ENCODE results near the gene RMDN2. TPM values are rescaled to one million over a fixed set of nuclear protein-coding genes. Genes with fewer than 3 reads are reported as not detected.
A peak's percentile ranks its signal among the peaks of the same experiment; 100 is the strongest.

RMDN2 gene
- total RNA-seq: 1 to 10 TPM; 2.5 to 2.7 TPM

DNA sequence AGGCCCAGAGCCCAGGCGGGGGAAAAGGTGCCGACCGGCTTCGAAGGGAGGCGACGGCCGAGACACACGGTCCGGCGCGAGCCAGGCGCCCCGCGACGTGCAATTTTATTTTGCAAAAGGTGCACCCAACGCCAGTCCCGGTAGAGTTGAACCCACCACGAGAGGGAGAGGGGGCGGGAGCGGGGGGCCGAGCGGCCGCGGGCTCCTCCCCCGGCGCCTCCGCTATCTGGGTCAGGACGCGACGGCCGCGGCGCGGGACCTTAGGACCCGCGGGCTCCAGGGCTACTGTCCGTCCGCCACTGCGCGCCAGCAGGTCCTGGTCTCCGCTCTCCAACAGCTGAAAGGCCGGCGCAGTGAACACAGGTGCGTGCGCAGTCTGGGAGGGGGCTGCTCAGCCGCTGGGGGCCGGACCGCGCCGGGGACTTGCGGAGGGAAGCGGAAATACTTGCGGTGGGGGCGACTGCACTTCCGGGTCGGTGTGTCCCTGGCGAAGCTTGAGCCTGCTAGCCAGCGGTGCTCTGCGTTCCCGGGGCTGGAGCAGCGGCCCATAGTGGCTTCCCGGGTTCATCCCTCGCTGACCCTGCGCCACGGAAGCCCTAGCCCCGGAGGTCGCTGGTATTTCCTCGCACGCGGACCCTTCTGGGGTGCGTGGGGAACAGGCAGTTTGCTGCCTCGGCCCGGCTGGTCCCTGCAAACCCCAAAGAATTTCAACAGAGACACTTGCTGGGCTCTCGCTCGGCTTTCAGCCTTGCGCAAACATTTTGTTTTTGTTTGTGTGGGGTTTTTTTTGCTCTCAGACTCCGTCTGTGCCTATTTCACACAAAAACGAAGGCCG is at the start of gene RMDN2:
TSS of gene RMDN2 (plus strand) at position 225 of the 835 bp plus-strand sequence. CDS start 3,991 bp downstream, outside the sequence.
- H3K4me1 Mint-ChIP-seq: peaks cover 9% of the 10 kb centered on the region
- ChIA-PET POLR2A (interaction anchor here (0.6 to 1.0 kb wide), 2 partner anchors 9 to 18 kb away, joined by 3 to 4 read pairs; no protein-coding TSS in a partner anchor), CTCF (interaction anchor here (0.6 to 1.5 kb wide), 4 partner anchors 192 to 548 kb away, joined by 3 to 5 read pairs (median 4); no protein-coding TSS in a partner anchor)
- peak within 1 kb of the TSS; percentile 96 for H3K27ac Mint-ChIP-seq
- H3K36me3 Mint-ChIP-seq (ENCODE audit: low read depth): peaks cover 2% of the 10 kb centered on the region
- H3K9me3 Mint-ChIP-seq (ENCODE audit: low read depth): no peaks in the 10 kb centered on the region
- peaks cover 3% of the 10 kb centered on the region for H3K27me3 Mint-ChIP-seq
- peak within 1 kb of the TSS; percentile 97 for H3K4me3 Mint-ChIP-seq
- DNase-seq: peak; percentile 89
- peak; percentile 90 for ATAC-seq
- intact Hi-C loops (cut with DNase I, micrococcal nuclease): loop anchor here in 1 of 2 experiments (1.0 to 5.0 kb wide), 3 partner anchors 34 to 452 kb away; partner anchors contain the start of genes ATL2 and CYP1B1

DNA sequence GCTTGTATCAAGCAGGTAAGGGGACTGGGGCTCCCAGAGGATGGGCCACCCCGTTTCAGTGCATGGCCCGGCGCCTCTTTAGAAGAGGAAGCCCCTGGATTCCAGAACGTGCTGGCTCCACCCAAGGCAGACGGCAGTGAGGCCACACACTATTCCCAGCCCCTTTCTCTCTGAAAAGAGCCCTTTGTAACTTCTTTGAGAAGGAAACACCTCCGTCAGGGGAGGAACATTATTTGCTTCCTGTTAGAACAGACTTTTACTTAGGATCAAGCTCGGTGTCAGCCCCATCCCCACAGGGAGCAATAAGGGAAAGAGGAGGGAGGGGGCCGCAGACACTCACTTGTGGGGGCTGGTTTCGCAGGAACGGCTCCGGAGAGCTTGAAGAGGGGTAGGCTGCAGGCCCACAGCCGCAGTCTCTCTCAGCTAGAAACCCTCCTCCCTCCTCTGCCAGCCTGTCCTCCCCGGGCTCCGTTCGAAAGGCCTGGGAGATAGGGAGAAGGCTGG is 49.6 kb upstream of the RMDN2 start:
- POLR2A ChIA-PET: no interaction called here
- Mint-ChIP-seq H3K36me3 (ENCODE audit: low read depth) (no peaks in the 10 kb centered on the region), H3K27me3 (peaks cover 12% of the 10 kb centered on the region), H3K27ac (no peak overlapping the region), H3K4me3 (no peak overlapping the region), H3K9me3 (ENCODE audit: low read depth) (no peaks in the 10 kb centered on the region), H3K4me1 (peaks cover 32% of the 10 kb centered on the region)
- DNase-seq (no peak), ATAC-seq (no peak)
- intact Hi-C loops (cut with DNase I, micrococcal nuclease): loop anchor here (5.0 to 10.0 kb wide), 3 partner anchors 328 to 711 kb away; no protein-coding TSS in a partner anchor
- CTCF ChIA-PET: interaction anchor here (0.7 to 10.1 kb wide), 11 partner anchors 9 to 478 kb away, joined by 3 to 143 read pairs (median 4); no protein-coding TSS in a partner anchor

GRCh38 chr2:37876227-37876626 is 48.9 kb upstream of the RMDN2 start:
- ATAC-seq (no peak), DNase-seq (no peak)
- Mint-ChIP-seq H3K9me3 (ENCODE audit: low read depth) (no peaks in the 10 kb centered on the region), H3K27me3 (peaks cover 15% of the 10 kb centered on the region), H3K4me1 (peaks cover 24% of the 10 kb centered on the region), H3K4me3 (no peak overlapping the region), H3K27ac (no peak overlapping the region), H3K36me3 (ENCODE audit: low read depth) (no peaks in the 10 kb centered on the region)
- intact Hi-C loops (cut with DNase I, micrococcal nuclease): loop anchor here (5.0 to 10.0 kb wide), 3 partner anchors 329 to 711 kb away; no protein-coding TSS in a partner anchor
- ChIA-PET CTCF (interaction anchor here (0.6 to 10.1 kb wide), 19 partner anchors 8 to 485 kb away, joined by 3 to 143 read pairs (median 6); no protein-coding TSS in a partner anchor), POLR2A (no interaction called here)

DNA sequence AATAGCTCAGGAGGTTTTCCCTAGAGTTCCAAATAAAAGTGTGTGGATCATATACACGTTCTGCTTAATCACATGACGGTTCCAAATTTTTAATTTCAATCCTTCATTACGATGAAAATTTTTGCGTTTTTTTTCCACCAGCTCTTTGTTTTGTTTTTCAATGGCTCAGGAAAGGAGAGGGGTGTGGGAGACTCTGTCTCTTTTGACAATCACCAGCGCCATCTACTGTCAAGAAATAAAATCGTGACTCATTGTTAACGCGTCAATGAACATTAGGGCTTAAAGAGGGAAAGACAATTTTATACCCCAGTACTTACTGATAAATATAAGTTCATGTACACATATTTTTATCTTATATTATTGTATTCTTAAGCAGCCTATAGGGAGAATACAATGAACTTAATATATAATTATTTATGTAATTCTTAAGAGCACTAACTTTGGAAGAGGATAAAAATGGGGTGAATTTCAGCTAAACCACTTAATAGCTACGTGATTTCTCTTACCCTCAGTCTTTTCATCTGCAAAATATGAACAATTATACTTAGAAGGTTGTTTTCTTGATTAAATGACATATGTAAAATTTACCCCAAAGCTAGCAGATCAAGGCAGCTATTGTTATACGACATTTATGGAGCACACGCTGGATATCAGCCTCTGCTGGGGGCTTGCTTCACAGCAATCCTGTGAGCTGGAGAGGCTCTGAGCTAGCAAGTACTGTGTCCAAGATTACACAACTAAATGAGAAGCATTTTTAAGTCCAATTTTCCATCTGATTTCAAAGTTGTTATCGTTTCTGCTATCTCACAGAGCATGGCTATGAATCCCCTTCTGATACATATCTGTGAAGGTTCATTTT is 47.4 kb upstream of the RMDN2 start:
- Mint-ChIP-seq H3K4me1 (peaks cover 11% of the 10 kb centered on the region), H3K9me3 (ENCODE audit: low read depth) (no peaks in the 10 kb centered on the region), H3K27ac (no peak overlapping the region), H3K4me3 (no peak overlapping the region), H3K27me3 (peaks cover 18% of the 10 kb centered on the region), H3K36me3 (ENCODE audit: low read depth) (no peaks in the 10 kb centered on the region)
- ChIA-PET POLR2A (interaction anchor here (0.6 to 0.7 kb wide), 4 partner anchors 49 to 882 kb away, joined by 3 to 4 read pairs (median 3); no protein-coding TSS in a partner anchor), CTCF (interaction anchor here (0.5 to 10.1 kb wide), 77 partner anchors 9 to 1413 kb away, joined by 3 to 143 read pairs (median 4); partner anchors contain the start of genes CEBPZ and NDUFAF7)
- intact Hi-C loops (cut with DNase I, micrococcal nuclease): loop anchor here (1.0 to 10.0 kb wide), 8 partner anchors 45 to 713 kb away; partner anchors contain the start of gene CDC42EP3 (in 1 of the 2)
- ATAC-seq (no peak), DNase-seq (peak; percentile 37)

GRCh38 chr2:37878536-37878935 is 46.6 kb upstream of the RMDN2 start:
- Mint-ChIP-seq H3K4me1 (peaks cover 4% of the 10 kb centered on the region), H3K27me3 (peaks cover 21% of the 10 kb centered on the region), H3K27ac (no peak overlapping the region), H3K9me3 (ENCODE audit: low read depth) (no peaks in the 10 kb centered on the region), H3K36me3 (ENCODE audit: low read depth) (no peaks in the 10 kb centered on the region), H3K4me3 (no peak overlapping the region)
- intact Hi-C loops (cut with DNase I, micrococcal nuclease): loop anchor here (5.0 to 10.0 kb wide), 3 partner anchors 331 to 714 kb away; no protein-coding TSS in a partner anchor
- no peak for ATAC-seq
- ChIA-PET CTCF (interaction anchor here (0.6 to 10.1 kb wide), 19 partner anchors 12 to 1412 kb away, joined by 3 to 143 read pairs (median 6); no protein-coding TSS in a partner anchor), POLR2A (no interaction called here)
- DNase-seq: no peak

DNA sequence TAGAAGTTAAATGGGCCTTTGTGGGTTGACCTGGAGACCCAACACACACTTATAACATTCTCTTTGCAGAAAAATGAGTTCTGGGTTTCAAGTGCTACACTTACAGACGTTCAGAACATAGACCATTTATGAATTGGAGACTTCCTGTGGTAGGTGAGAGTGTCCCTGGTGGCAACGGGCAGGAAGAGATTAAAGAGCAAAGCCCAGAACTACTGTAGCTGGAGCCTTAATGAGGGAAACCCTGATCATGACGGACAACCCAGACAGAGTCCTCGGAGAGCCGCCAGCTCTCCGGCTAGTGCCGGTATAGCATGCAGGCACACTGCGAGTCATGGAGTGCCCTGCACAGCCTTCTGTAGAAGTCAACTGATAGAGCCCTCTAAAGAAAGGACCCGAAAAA is 44.5 kb upstream of the RMDN2 start:
- ATAC-seq: peak; percentile 44
- POLR2A ChIA-PET: no interaction called here
- H3K4me1 Mint-ChIP-seq: peaks cover 4% of the 10 kb centered on the region
- H3K36me3 Mint-ChIP-seq (ENCODE audit: low read depth): no peaks in the 10 kb centered on the region
- no peak overlapping the region for H3K4me3 Mint-ChIP-seq
- H3K27ac Mint-ChIP-seq: no peak overlapping the region
- H3K9me3 Mint-ChIP-seq (ENCODE audit: low read depth): no peaks in the 10 kb centered on the region
- DNase-seq: no peak
- peaks cover 16% of the 10 kb centered on the region for H3K27me3 Mint-ChIP-seq
- intact Hi-C loops (cut with DNase I, micrococcal nuclease): no loop called here
- CTCF ChIA-PET: interaction anchor here (1.0 to 10.1 kb wide), 8 partner anchors 8 to 489 kb away, joined by 3 to 143 read pairs (median 4); no protein-coding TSS in a partner anchor

- intact Hi-C loops (cut with DNase I, micrococcal nuclease): no loop called here
- Mint-ChIP-seq H3K4me1 (peaks cover 8% of the 10 kb centered on the region), H3K9me3 (ENCODE audit: low read depth) (no peaks in the 10 kb centered on the region), H3K36me3 (ENCODE audit: low read depth) (no peaks in the 10 kb centered on the region), H3K27ac (no peak overlapping the region), H3K27me3 (peaks cover 19% of the 10 kb centered on the region), H3K4me3 (no peak overlapping the region)
- no peak for DNase-seq
- POLR2A ChIA-PET: no interaction called here
- no peak for ATAC-seq
- CTCF ChIA-PET: interaction anchor here (0.6 to 10.1 kb wide), 8 partner anchors 9 to 490 kb away, joined by 3 to 143 read pairs (median 4); no protein-coding TSS in a partner anchor
Measured at GRCh38 chr2:37881397-37881796, 43.7 kb upstream of the RMDN2 start.

GRCh38 chr2:37882036-37882435 is 43.1 kb upstream of the RMDN2 start:
- H3K4me1 Mint-ChIP-seq: peaks cover 12% of the 10 kb centered on the region
- peaks cover 19% of the 10 kb centered on the region for H3K27me3 Mint-ChIP-seq
- intact Hi-C loops (cut with DNase I, micrococcal nuclease): no loop called here
- POLR2A ChIA-PET: no interaction called here
- no peak for DNase-seq
- no peak overlapping the region for H3K4me3 Mint-ChIP-seq
- CTCF ChIA-PET: interaction anchor here (0.6 to 10.1 kb wide), 7 partner anchors 9 to 485 kb away, joined by 3 to 143 read pairs (median 5); no protein-coding TSS in a partner anchor
- H3K9me3 Mint-ChIP-seq (ENCODE audit: low read depth): no peaks in the 10 kb centered on the region
- no peaks in the 10 kb centered on the region for H3K36me3 Mint-ChIP-seq (ENCODE audit: low read depth)
- no peak overlapping the region for H3K27ac Mint-ChIP-seq
- ATAC-seq: no peak

- H3K27ac Mint-ChIP-seq: no peak overlapping the region
- no peak for ATAC-seq
- H3K27me3 Mint-ChIP-seq: peaks cover 25% of the 10 kb centered on the region
- no peaks in the 10 kb centered on the region for H3K9me3 Mint-ChIP-seq (ENCODE audit: low read depth)
- intact Hi-C loops (cut with DNase I, micrococcal nuclease): no loop called here
- ChIA-PET POLR2A (no interaction called here), CTCF (interaction anchor here (1.5 to 10.1 kb wide), 2 partner anchors 8 to 486 kb away, joined by 5 to 143 read pairs; no protein-coding TSS in a partner anchor)
- H3K4me1 Mint-ChIP-seq: peaks cover 9% of the 10 kb centered on the region
- no peak overlapping the region for H3K4me3 Mint-ChIP-seq
- H3K36me3 Mint-ChIP-seq (ENCODE audit: low read depth): no peaks in the 10 kb centered on the region
- no peak for DNase-seq
Measured at GRCh38 chr2:37883518-37883917, 41.6 kb upstream of the RMDN2 start.

GRCh38 chr2:37885329-37885993 is 39.6 kb upstream of the RMDN2 start:
- peaks cover 19% of the 10 kb centered on the region for H3K27me3 Mint-ChIP-seq
- H3K9me3 Mint-ChIP-seq (ENCODE audit: low read depth): no peaks in the 10 kb centered on the region
- H3K4me3 Mint-ChIP-seq: no peak overlapping the region
- ChIA-PET CTCF (interaction anchor here (0.5 to 4.4 kb wide), 11 partner anchors 8 to 508 kb away, joined by 3 to 23 read pairs (median 3); no protein-coding TSS in a partner anchor), POLR2A (no interaction called here)
- ATAC-seq: no peak
- H3K36me3 Mint-ChIP-seq (ENCODE audit: low read depth): no peaks in the 10 kb centered on the region
- no peak overlapping the region for H3K27ac Mint-ChIP-seq
- intact Hi-C loops (cut with DNase I, micrococcal nuclease): no loop called here
- peaks cover 11% of the 10 kb centered on the region for H3K4me1 Mint-ChIP-seq
- no peak for DNase-seq
